Embryonic facial prominence (tissue), 1 donor: Measurements from ENCODE around the gene SPATS2L.
"Not testable (repeated sequence)": the region's sequence is repeated elsewhere in the genome, so short reads cannot be mapped to it uniquely, and the experiment has no call there.

Source experiments
- DNase-seq: peaks from one replicate; pipeline ENCODE4 v3.0.0-alpha.2; 2016; ENCODE audit errors: extremely low spot score

The SPATS2L gene

GRCh38 chr2:200320344-200320743, 13.9 kb downstream of the SPATS2L start:
- no peak for DNase-seq

GRCh38 chr2:200320991-200321390, 14.5 kb downstream of the SPATS2L start:
- DNase-seq = no peak

- no peak for DNase-seq
Observed at GRCh38 chr2:200321780-200322534, 15.5 kb downstream of the SPATS2L start.

GRCh38 chr2:200322607-200323006, 16.1 kb downstream of the SPATS2L start:
- no peak for DNase-seq

- DNase-seq = no peak
Observed at GRCh38 chr2:200324362-200324761, 17.9 kb downstream of the SPATS2L start.

- DNase-seq = no peak
Observed at GRCh38 chr2:200329384-200329783, 22.9 kb downstream of the SPATS2L start.

GRCh38 chr2:200329798-200330197, 23.3 kb downstream of the SPATS2L start:
- no peak for DNase-seq

GRCh38 chr2:200330351-200331060, 24.0 kb downstream of the SPATS2L start:
- DNase-seq = no peak

GRCh38 chr2:200331061-200331400, 24.5 kb downstream of the SPATS2L start:
- DNase-seq = no peak

- no peak for DNase-seq
Observed at GRCh38 chr2:200335657-200336056, 29.2 kb downstream of the SPATS2L start.

GRCh38 chr2:200336980-200337615, 30.6 kb downstream of the SPATS2L start:
- no peak for DNase-seq

- DNase-seq = no peak
Observed at GRCh38 chr2:200337621-200338020, 31.1 kb downstream of the SPATS2L start.

- no peak for DNase-seq
Observed at GRCh38 chr2:200338692-200339091, 32.2 kb downstream of the SPATS2L start.

- no peak for DNase-seq
Observed at GRCh38 chr2:200340508-200341224, 34.2 kb downstream of the SPATS2L start.

GRCh38 chr2:200341376-200341775, 34.9 kb downstream of the SPATS2L start:
- DNase-seq = no peak

GRCh38 chr2:200342235-200342634, 35.7 kb downstream of the SPATS2L start:
- no peak for DNase-seq

GRCh38 chr2:200342654-200343053, 36.2 kb downstream of the SPATS2L start:
- no peak for DNase-seq

- DNase-seq = not testable (repeated sequence)
Observed at GRCh38 chr2:200344202-200344601, 37.7 kb downstream of the SPATS2L start.

GRCh38 chr2:200345975-200346374, 39.5 kb downstream of the SPATS2L start:
- DNase-seq = no peak

GRCh38 chr2:200347301-200347700, 40.8 kb downstream of the SPATS2L start:
- no peak for DNase-seq

GRCh38 chr2:200348897-200349563, 42.5 kb downstream of the SPATS2L start:
- DNase-seq = no peak

- no peak for DNase-seq
Observed at GRCh38 chr2:200349868-200350267, 43.4 kb downstream of the SPATS2L start.
